ENCODE measurements around the gene THTPA.
A peak's percentile ranks its signal among the peaks of the same experiment; 100 is the strongest.

Gene THTPA

DNA sequence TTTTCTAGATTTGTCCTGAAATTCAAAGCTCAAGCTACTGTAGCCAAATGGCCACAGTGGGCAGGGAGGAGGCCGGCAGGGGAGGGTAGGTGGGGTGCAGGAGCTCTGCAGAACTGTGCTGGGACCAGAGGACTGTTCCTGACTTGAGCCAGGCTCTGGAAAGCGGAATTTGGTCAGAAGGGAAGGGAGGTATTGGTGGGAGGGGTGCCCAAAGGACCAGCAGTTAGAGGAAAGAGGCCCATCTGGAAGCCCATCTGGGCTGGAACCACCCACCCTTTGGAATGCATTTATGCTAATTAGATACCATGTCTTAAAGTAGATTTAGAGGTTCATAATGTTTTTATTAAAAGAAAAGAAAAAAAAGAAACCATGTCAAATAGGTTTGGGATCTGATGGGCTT is 47.0 kb downstream of the THTPA start:
- no peak for DNase-seq
- H2AK5ac ChIP-seq (ENCODE audit: low read length), result no peak overlapping the region
- H2BK120ac ChIP-seq (ENCODE audit: low read depth, low read length), result no peak overlapping the region
- H4K8ac ChIP-seq (ENCODE audit: low read depth, low read length), result no peak overlapping the region
- no CpG with 5 or more reads among the region's 2 CpGs for WGBS (ENCODE audit: extremely low coverage, insufficient coverage, low lambda C conversion rate)
- no peak overlapping the region for H3K56ac ChIP-seq (ENCODE audit: low read length)
- H3K4me2 ChIP-seq (ENCODE audit: low read length), result no peak overlapping the region
- H3K79me1 ChIP-seq (ENCODE audit: low read length), result no peaks in the 10 kb centered on the region
- no peak overlapping the region for H3K23ac ChIP-seq (ENCODE audit: low read length)
- no peak overlapping the region for H3K27ac ChIP-seq (ENCODE audit: low read depth, low read length)
- no peak overlapping the region for H2BK15ac ChIP-seq (replicated peaks; ENCODE audit: low read depth)
- no peak overlapping the region for H3K9ac ChIP-seq (ENCODE audit: low read length)
- no peaks in the 10 kb centered on the region for H3K36me3 ChIP-seq (ENCODE audit: control insufficient read depth, insufficient read depth, low read length)
- no peak overlapping the region for H3K4ac ChIP-seq (ENCODE audit: low read depth, low read length)
- no peaks in the 10 kb centered on the region for H3K79me2 ChIP-seq (ENCODE audit: control insufficient read depth, insufficient read depth, low read length)
- no peaks in the 10 kb centered on the region for H3K27me3 ChIP-seq (ENCODE audit: insufficient read depth, low read length, poor library complexity)
- H4K5ac ChIP-seq (ENCODE audit: low read length), result no peak overlapping the region
- H3K4me1 ChIP-seq (ENCODE audit: control insufficient read depth, low read depth, low read length), result no peaks in the 10 kb centered on the region
- H3K4me3 ChIP-seq (ENCODE audit: low read length), result no peak overlapping the region
- no peak overlapping the region for H2BK5ac ChIP-seq (ENCODE audit: low read length)
- H3K18ac ChIP-seq (ENCODE audit: low read length), result no peak overlapping the region

DNA sequence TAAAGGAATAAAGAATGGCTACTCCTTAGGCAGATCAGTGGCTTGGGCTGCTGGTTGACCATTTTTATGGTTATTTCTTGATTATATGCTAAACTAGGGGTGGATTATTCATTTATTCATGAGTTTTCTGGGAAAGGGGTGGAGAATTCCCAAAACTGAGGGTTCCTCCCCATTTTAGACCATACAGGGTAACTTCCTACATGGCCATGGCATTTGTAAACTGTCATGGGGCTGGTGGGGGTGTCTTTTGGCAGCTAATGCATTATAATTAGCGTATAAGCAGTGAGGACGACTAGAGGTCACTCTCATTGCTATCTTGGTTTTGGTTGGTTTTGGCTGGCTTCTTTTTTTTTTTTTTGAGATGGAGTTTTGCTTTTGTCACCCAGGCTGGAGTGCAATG is 48.1 kb downstream of the THTPA start:
- H3K23ac ChIP-seq (ENCODE audit: low read length), result no peak overlapping the region
- no peak overlapping the region for H3K9ac ChIP-seq (ENCODE audit: low read length)
- no peak overlapping the region for H4K5ac ChIP-seq (ENCODE audit: low read length)
- no peaks in the 10 kb centered on the region for H3K4me1 ChIP-seq (ENCODE audit: control insufficient read depth, low read depth, low read length)
- H3K36me3 ChIP-seq (ENCODE audit: control insufficient read depth, insufficient read depth, low read length), result no peaks in the 10 kb centered on the region
- H3K56ac ChIP-seq (ENCODE audit: low read length), result no peak overlapping the region
- no peak overlapping the region for H2BK5ac ChIP-seq (ENCODE audit: low read length)
- no peak overlapping the region for H4K8ac ChIP-seq (ENCODE audit: low read depth, low read length)
- H3K79me1 ChIP-seq (ENCODE audit: low read length), result no peaks in the 10 kb centered on the region
- H3K4me2 ChIP-seq (ENCODE audit: low read length), result no peak overlapping the region
- H2BK15ac ChIP-seq (replicated peaks; ENCODE audit: low read depth), result no peak overlapping the region
- no peak overlapping the region for H3K4me3 ChIP-seq (ENCODE audit: low read length)
- no peak overlapping the region for H3K18ac ChIP-seq (ENCODE audit: low read length)
- H3K79me2 ChIP-seq (ENCODE audit: control insufficient read depth, insufficient read depth, low read length), result no peaks in the 10 kb centered on the region
- H2AK5ac ChIP-seq (ENCODE audit: low read length), result no peak overlapping the region
- DNase-seq, result no peak
- no peak overlapping the region for H3K4ac ChIP-seq (ENCODE audit: low read depth, low read length)
- WGBS (ENCODE audit: extremely low coverage, insufficient coverage, low lambda C conversion rate), result no CpG with 5 or more reads among the region's 2 CpGs
- H3K27me3 ChIP-seq (ENCODE audit: insufficient read depth, low read length, poor library complexity), result no peaks in the 10 kb centered on the region
- H2BK120ac ChIP-seq (ENCODE audit: low read depth, low read length), result no peak overlapping the region
- H3K27ac ChIP-seq (ENCODE audit: low read depth, low read length), result no peak overlapping the region

DNA sequence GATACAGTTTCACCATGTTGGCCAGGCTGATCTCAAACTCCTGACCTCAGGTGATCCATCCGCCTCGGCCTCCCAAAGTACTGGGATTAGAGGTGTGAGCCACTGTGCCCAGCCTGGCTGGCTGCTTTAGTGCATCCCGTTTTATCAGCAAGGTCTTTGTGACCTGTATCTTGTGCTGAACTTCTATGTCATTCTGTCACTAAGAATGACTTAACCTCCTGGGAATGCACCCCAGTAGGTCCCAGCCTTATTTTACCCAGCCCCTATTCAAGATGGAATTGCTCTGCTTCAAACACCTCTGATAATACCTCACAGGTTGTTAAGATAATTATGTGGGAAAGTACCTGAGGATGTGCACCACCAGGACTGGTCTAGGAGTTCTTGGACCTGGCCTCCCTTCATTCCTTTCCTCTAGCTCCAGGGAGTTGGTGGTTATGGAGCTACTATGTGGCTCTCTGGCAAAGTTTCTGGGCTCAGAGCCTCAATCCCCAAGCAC is 48.7 kb downstream of the THTPA start:
- Histone ChIP-seq H3K27me3 (ENCODE audit: insufficient read depth, low read length, poor library complexity) (no peaks in the 10 kb centered on the region), H3K23ac (ENCODE audit: low read length) (no peak overlapping the region), H3K4me1 (ENCODE audit: control insufficient read depth, low read depth, low read length) (no peaks in the 10 kb centered on the region), H3K4me3 (ENCODE audit: low read length) (no peak overlapping the region), H4K5ac (ENCODE audit: low read length) (no peak overlapping the region), H3K79me1 (ENCODE audit: low read length) (no peaks in the 10 kb centered on the region), H2BK5ac (ENCODE audit: low read length) (no peak overlapping the region), H3K4me2 (ENCODE audit: low read length) (no peak overlapping the region), H4K8ac (ENCODE audit: low read depth, low read length) (no peak overlapping the region), H3K36me3 (ENCODE audit: control insufficient read depth, insufficient read depth, low read length) (no peaks in the 10 kb centered on the region), H2BK15ac (replicated peaks; ENCODE audit: low read depth) (no peak overlapping the region), H3K9ac (ENCODE audit: low read length) (no peak overlapping the region), H3K4ac (ENCODE audit: low read depth, low read length) (no peak overlapping the region), H3K79me2 (ENCODE audit: control insufficient read depth, insufficient read depth, low read length) (no peaks in the 10 kb centered on the region), H2BK120ac (ENCODE audit: low read depth, low read length) (no peak overlapping the region), H3K56ac (ENCODE audit: low read length) (no peak overlapping the region), H3K27ac (ENCODE audit: low read depth, low read length) (no peak overlapping the region), H3K18ac (ENCODE audit: low read length) (no peak overlapping the region), H2AK5ac (ENCODE audit: low read length) (no peak overlapping the region)
- no CpG with 5 or more reads among the region's 3 CpGs for WGBS (ENCODE audit: extremely low coverage, insufficient coverage, low lambda C conversion rate)
- DNase-seq, result peak; percentile 67

DNA sequence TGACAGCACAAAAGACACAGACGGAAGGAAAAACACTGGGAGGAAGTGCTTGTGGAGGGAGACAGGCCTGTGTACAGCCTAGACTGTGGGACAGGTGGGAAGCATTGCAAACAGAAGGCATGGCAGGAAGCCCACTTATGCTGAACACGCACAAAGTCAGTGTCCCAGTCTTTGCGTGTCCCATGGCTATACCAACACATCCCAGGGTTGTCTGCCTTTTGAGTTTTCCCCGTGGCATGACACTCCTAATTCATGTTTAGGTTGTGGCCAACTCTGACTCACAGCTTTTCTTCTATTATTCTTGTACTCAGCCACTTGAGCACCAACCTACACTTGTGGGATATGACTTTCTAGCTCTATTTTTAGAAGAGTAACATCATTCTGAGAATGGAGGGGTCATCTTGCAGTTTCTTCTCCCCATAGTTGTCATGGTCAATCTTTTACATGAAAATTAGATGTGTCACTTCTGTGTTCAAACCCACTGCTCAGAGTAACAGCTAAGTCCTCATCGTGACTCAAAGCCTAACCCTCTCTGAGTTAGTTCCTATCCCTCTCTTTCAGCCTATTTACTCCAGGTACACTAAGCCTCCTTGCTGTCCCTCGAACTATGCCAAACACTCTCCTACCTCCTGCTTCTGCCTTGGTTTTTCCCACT is 50.0 kb downstream of the THTPA start:
- H3K36me3 ChIP-seq (ENCODE audit: control insufficient read depth, insufficient read depth, low read length), result no peaks in the 10 kb centered on the region
- H3K27ac ChIP-seq (ENCODE audit: low read depth, low read length), result no peak overlapping the region
- H2AK5ac ChIP-seq (ENCODE audit: low read length), result no peak overlapping the region
- no peaks in the 10 kb centered on the region for H3K79me2 ChIP-seq (ENCODE audit: control insufficient read depth, insufficient read depth, low read length)
- H3K79me1 ChIP-seq (ENCODE audit: low read length), result no peaks in the 10 kb centered on the region
- no peak overlapping the region for H3K23ac ChIP-seq (ENCODE audit: low read length)
- H2BK120ac ChIP-seq (ENCODE audit: low read depth, low read length), result no peak overlapping the region
- H3K27me3 ChIP-seq (ENCODE audit: insufficient read depth, low read length, poor library complexity), result no peaks in the 10 kb centered on the region
- no peak overlapping the region for H3K4me3 ChIP-seq (ENCODE audit: low read length)
- no peak overlapping the region for H3K18ac ChIP-seq (ENCODE audit: low read length)
- H3K4me2 ChIP-seq (ENCODE audit: low read length), result no peak overlapping the region
- no peak overlapping the region for H3K9ac ChIP-seq (ENCODE audit: low read length)
- no peak overlapping the region for H3K56ac ChIP-seq (ENCODE audit: low read length)
- no peaks in the 10 kb centered on the region for H3K4me1 ChIP-seq (ENCODE audit: control insufficient read depth, low read depth, low read length)
- H3K4ac ChIP-seq (ENCODE audit: low read depth, low read length), result no peak overlapping the region
- H2BK15ac ChIP-seq (replicated peaks; ENCODE audit: low read depth), result no peak overlapping the region
- WGBS (ENCODE audit: extremely low coverage, insufficient coverage, low lambda C conversion rate), result no CpG with 5 or more reads among the region's 6 CpGs
- no peak for DNase-seq
- H4K8ac ChIP-seq (ENCODE audit: low read depth, low read length), result no peak overlapping the region
- no peak overlapping the region for H2BK5ac ChIP-seq (ENCODE audit: low read length)
- H4K5ac ChIP-seq (ENCODE audit: low read length), result no peak overlapping the region

DNA sequence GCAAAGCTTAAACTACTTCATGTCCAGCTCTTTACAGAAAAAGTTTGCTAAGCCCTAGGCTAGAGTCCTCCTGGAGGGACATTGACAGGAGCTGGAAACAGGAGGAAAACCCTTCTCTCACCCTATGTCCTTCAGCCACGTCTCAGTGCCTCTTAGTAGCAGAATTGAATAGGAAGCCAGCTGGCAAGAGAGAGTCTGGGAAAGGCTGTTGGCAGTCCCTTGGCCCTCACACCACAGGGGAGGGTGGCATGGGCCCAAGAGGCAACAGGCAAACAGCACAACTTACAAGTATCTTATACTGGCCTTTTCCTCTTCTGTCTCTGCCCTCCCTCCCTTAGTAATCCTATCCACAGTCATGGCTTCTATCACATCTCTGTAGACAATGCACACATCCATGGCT is 52.4 kb downstream of the THTPA start:
- no peak overlapping the region for H4K8ac ChIP-seq (ENCODE audit: low read depth, low read length)
- no peaks in the 10 kb centered on the region for H3K79me2 ChIP-seq (ENCODE audit: control insufficient read depth, insufficient read depth, low read length)
- no peak overlapping the region for H3K4me3 ChIP-seq (ENCODE audit: low read length)
- no CpG with 5 or more reads among the region's 1 CpG for WGBS (ENCODE audit: extremely low coverage, insufficient coverage, low lambda C conversion rate)
- H3K27me3 ChIP-seq (ENCODE audit: insufficient read depth, low read length, poor library complexity), result no peaks in the 10 kb centered on the region
- H2AK5ac ChIP-seq (ENCODE audit: low read length), result no peak overlapping the region
- no peak overlapping the region for H2BK120ac ChIP-seq (ENCODE audit: low read depth, low read length)
- H3K56ac ChIP-seq (ENCODE audit: low read length), result no peak overlapping the region
- no peaks in the 10 kb centered on the region for H3K36me3 ChIP-seq (ENCODE audit: control insufficient read depth, insufficient read depth, low read length)
- no peaks in the 10 kb centered on the region for H3K79me1 ChIP-seq (ENCODE audit: low read length)
- H3K4ac ChIP-seq (ENCODE audit: low read depth, low read length), result no peak overlapping the region
- no peak overlapping the region for H3K9ac ChIP-seq (ENCODE audit: low read length)
- H3K18ac ChIP-seq (ENCODE audit: low read length), result no peak overlapping the region
- H3K4me2 ChIP-seq (ENCODE audit: low read length), result no peak overlapping the region
- no peak overlapping the region for H2BK15ac ChIP-seq (replicated peaks; ENCODE audit: low read depth)
- no peak overlapping the region for H3K27ac ChIP-seq (ENCODE audit: low read depth, low read length)
- no peaks in the 10 kb centered on the region for H3K4me1 ChIP-seq (ENCODE audit: control insufficient read depth, low read depth, low read length)
- H3K23ac ChIP-seq (ENCODE audit: low read length), result no peak overlapping the region
- no peak overlapping the region for H2BK5ac ChIP-seq (ENCODE audit: low read length)
- H4K5ac ChIP-seq (ENCODE audit: low read length), result no peak overlapping the region
- no peak for DNase-seq

DNA sequence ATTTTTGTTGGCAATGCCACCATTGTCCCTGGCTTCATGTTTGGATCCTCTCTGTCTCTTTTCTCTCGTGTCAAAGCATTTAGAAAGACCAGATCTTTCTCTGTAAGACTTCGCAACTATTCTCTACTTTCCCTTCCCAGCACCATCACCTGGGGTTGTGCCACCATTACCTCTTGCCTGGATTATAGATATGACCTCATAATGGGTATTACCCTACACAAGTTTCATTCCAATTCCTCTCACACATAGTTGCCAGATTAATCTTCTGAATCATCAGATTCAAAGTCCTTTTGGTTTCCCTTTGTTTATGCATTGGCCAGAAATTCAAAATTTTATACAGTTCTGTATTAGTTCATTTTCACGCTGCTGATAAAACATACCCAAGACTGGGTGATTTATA is 52.9 kb downstream of the THTPA start:
- Histone ChIP-seq H3K9ac (ENCODE audit: low read length) (no peak overlapping the region), H2AK5ac (ENCODE audit: low read length) (no peak overlapping the region), H3K27ac (ENCODE audit: low read depth, low read length) (no peak overlapping the region), H3K4me1 (ENCODE audit: control insufficient read depth, low read depth, low read length) (no peaks in the 10 kb centered on the region), H3K4me2 (ENCODE audit: low read length) (no peak overlapping the region), H2BK15ac (replicated peaks; ENCODE audit: low read depth) (no peak overlapping the region), H4K8ac (ENCODE audit: low read depth, low read length) (no peak overlapping the region), H3K79me1 (ENCODE audit: low read length) (no peaks in the 10 kb centered on the region), H2BK120ac (ENCODE audit: low read depth, low read length) (no peak overlapping the region), H2BK5ac (ENCODE audit: low read length) (no peak overlapping the region), H3K18ac (ENCODE audit: low read length) (no peak overlapping the region), H3K23ac (ENCODE audit: low read length) (no peak overlapping the region), H3K4ac (ENCODE audit: low read depth, low read length) (no peak overlapping the region), H3K4me3 (ENCODE audit: low read length) (no peak overlapping the region), H3K56ac (ENCODE audit: low read length) (no peak overlapping the region), H3K27me3 (ENCODE audit: insufficient read depth, low read length, poor library complexity) (no peaks in the 10 kb centered on the region), H4K5ac (ENCODE audit: low read length) (no peak overlapping the region), H3K79me2 (ENCODE audit: control insufficient read depth, insufficient read depth, low read length) (no peaks in the 10 kb centered on the region), H3K36me3 (ENCODE audit: control insufficient read depth, insufficient read depth, low read length) (no peaks in the 10 kb centered on the region)
- WGBS (ENCODE audit: extremely low coverage, insufficient coverage, low lambda C conversion rate), result no CpG with 5 or more reads among the region's 3 CpGs
- DNase-seq, result no peak
